ENCODE data around the gene ABHD15.
"Not testable (repeated sequence)": the region's sequence is repeated elsewhere in the genome, so short reads cannot be mapped to it uniquely, and the experiment has no call there.

Gene ABHD15

DNA sequence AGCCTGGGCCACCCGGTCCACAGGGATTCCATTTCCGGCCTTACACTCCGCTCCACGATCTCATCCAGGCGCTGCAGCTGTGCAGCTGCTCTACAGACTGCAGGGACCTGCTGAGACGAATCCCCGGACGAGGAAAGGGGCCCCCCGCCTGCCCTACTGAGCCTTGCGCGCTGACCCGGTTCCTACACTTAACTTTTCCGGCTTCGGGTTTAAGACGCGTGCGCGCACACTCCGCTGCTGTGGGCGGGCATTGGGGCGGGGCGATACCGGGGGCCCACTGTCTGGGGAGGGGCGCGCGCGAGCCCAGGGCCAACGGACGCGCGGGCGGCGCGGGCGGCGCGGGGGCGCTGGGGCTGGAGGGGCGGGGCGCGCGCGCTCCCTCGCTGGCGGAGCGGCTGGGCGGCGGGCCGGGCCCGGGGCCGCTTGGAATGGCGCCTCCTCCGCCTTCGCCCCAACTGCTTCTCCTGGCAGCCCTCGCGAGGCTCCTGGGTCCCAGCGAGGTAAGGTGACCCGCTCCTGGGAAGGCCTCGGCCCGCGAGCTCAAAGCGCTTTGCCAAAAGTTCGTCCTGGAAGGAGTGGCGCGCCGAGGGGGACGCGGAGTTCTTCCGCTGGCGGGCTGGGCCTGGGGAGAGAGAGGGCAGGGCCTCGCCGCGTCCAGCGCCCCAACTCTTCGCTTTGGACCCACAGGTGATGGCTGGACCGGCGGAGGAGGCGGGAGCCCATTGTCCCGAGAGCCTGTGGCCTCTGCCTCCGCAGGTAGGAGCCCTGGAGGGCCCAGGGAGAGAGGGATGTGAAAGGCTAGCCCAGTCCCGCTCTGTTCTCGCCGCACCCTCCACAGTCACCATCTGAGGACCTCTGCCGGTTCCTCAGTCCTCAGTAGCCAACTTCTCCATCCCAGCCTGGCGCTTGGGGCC is 1.8 kb upstream of the ABHD15 start, which contains the start of gene TP53I13:
Gene TP53I13, plus strand, starts transcription at position 371 of the 914 bp plus-strand sequence. Its CDS starts 58 bp downstream, at position 429.
- DNase-seq, result peak; percentile 15

DNA sequence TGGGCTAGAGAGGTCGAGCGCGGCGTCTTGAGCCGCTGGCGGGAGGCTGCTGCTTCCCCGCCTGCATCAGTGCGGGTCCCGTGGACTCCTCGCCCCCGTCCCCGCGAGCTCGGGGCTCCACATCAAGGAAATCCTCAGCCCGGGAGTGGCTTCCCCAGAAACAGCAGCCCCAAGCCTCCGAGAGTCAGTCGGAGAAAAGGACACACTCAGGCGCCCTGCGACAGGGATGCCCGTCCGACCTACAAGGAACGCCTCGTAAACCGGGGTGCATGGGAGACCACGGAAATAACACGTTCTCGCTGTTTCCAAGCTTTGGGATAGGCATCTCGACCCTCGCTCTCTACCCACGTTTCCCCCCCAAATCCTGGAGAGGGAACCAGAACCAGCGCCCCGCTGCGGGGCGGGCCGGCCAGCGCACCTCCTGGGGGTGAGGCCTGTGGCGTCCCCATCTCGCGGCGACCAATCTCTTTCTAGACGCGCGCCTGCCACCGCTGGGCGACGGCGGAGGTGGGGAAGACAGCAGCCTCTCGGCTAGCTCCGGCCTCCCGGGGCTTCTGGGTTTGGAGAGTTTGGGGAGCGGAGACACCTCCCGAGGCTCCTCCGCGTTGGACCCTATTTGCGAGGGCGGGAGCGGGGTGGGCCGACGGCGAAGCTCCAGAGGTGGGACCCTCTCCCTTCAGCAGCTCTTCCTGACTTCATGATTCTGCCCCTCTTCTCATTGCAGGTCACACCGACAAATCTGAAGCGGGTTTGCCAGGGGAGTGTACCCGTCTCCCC is 905 bp upstream of the ABHD15 start:
- DNase-seq, result no peak

DNA sequence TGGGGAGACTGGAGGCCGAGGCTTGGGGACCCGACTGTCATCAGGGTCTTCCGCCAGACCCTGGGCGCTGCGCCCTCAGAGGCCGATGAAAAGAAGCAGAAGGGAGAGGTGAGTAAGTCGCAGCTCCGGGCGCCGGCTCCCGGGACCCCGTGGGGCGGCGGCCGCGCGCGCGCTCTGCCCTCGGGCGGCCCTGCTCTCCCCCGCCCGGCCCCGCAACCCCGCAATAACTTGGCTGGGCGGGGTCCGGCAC is 392 bp upstream of the ABHD15 start:
- DNase-seq, result no peak

DNA sequence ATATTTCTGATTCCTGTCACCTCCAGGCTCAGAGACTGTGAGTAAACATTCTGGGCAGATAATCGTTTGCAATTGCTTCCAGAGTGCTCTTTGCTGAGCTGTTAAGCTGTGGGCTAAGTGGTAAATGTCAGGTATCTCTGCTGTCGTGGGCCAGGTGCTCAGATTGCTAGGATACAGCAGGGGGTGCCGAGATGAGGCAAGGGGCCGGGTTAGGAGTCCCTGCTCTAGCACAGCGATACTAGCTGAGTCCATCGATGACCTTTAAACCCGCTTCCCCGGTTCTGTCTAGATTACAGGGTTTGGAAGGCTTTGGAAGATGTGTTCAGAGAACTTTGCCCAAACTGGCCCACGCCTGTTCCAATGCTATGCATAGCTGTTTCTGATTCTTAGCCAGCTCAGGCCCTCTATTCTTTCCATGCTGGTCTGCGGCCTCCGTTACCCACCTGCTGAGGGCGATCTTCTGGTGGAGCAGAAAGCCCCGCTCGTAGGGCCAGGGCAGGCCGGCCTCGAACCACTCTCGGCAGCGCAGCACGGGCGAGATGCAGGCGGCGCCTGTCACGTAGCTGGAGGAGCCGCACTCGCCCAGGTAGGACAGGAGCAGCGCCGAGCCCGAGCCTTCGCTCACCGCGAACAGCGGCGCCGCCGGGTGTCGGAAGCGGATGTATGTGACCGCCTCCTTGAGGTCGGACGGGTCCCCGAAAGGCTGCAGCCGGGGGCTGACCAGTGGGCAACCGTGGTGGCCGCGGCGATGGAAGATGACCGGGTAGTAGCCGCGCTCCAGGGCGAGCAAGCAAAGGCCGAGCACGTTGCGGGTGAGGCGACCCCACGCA is 979 bp downstream of the ABHD15 start:
- DNase-seq, result peak; percentile 62

DNA sequence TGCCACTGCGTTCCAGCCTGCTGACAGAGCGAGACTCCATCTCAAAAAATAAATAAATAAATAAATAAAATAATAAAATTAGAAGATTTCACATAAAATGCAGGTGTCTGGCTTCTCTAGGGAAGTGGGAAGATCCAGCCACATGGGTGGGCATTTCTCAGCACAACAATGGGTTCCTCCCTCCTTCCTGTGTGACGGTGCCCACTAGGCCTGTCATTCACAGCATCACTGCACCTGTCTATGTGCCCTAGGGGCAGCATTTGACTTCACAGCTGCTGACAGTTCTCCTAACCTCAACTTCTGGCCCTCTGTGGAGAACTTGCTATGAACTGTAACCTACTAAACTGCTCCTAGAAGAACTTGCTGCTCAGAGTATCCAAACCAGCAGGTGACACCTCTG is 3.0 kb downstream of the ABHD15 start:
- DNase-seq, result no peak

DNA sequence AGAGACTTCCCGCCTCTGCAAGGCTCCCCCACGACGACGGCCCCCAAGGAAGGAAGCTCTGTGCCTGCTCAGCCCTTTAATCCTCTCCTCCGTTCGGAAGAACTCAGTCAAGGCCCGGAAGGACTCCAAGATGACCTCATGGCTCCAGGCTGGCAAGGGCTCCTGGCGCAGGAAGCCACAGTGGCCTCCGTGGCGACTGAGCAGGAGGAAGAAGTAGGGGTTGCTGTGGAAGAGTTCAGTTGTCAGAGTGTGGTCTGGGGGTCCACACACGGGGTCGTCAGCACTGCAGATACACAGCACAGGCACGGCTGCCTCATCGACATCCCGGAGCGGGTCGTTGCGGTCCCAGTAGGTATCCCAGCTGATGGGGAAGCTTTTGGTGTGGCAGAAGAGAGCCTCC is 4.2 kb downstream of the ABHD15 start:
- no peak for DNase-seq

DNA sequence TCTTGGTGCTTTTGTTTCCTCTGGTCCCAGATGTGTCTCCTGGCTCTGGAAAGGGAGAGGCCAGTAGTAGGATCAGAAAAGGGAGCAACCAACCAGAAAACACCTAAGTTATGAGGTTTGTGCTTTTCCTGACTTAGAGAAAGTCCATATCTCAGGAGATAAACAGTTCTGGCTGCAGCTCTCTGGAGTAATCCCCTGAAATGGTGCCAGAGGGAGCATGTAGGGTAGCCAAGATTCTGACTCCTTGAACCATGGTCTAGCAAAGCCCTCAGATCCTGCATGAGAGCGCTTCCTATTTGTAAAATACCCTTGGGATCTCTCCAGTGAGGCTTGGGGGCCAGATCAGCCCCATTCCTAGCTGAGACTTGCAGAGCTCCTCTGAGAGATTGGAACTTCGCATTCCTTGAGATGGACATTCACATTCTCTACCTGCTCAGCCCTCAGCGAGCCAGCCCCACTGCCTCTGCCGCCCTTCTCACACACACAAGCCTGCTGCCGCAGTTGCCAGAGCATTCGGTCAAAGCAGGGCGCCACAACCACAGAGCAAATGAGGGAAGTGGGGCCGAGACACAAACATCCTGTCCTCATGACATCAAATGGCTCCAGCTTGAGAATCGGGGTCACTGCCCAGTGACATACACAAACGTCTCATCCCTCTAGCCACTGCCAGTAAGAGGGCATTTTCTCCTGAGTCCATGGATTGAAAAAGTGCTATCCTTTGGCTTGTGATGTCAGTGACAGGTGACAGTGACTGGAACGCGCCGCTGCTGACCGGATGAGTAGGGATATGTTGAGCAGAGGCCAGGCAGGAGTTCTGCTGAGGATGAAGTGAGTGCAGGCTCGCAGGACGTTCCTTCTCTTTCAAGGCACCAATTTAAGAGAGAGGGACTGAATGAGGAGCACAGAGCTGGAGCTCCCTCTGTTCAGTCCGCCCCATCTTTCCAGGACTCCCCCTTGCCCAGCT is 5.0 kb downstream of the ABHD15 start:
- no peak for DNase-seq

DNA sequence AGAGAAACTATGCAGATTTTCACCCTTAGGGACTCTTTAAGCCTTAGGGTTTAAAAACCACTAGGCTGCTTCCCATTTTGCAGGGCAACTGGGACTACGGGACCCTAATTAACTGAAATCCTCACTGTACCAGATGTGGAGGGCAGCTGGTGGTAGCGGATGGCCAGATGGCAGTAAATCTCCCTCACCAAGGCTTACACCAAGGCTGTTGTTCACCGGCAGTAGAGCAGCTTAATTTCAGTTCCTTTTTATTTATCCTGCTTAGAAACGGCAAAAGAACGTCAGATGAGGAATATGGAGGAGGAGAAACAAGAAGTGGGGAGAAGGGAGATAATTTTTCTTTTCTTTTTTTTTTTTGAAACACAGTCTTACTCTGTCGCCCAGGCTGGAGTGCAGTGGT is 6.5 kb downstream of the ABHD15 start:
- DNase-seq, result no peak

DNA sequence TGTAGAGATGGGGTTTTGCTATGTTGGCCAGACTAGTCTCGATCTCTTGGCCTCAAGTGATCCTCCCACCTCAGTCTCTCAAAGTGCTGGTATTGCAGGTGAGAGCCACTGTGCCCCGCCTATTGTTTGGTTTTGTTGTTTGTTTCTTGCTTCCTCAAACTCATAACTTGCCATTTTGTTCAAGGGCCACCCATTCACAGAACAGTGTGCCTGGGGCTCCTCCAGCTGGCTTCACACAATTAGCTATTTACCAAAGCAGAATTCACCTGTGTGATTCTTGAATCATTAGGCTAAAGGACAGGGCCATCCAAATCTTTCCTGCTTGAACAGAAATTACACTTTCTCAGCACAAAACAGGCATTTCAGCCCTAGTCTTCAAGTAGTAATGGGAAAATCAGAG is 7.2 kb downstream of the ABHD15 start:
- no peak for DNase-seq

DNA sequence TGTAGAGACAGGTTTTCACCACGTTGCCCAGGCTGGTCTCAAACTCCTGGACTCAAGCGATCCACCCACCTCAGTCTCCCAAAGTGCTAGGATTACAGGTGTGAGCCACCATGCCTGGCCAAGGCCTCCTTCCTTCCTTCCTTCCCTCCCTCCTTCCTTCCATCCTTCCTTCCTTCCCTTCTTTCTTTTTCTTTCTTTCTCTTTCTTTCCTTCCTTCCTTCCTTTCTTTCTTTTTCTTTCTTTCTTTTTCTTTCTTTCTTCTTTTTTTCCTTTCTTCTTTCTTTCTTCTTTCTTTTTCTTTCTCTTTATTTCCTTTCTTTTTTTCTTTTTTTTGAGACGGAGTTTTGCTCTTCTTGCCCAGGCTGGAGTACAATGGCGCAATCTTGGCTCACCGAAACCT is 8.7 kb downstream of the ABHD15 start:
- DNase-seq, result not testable (repeated sequence)

DNA sequence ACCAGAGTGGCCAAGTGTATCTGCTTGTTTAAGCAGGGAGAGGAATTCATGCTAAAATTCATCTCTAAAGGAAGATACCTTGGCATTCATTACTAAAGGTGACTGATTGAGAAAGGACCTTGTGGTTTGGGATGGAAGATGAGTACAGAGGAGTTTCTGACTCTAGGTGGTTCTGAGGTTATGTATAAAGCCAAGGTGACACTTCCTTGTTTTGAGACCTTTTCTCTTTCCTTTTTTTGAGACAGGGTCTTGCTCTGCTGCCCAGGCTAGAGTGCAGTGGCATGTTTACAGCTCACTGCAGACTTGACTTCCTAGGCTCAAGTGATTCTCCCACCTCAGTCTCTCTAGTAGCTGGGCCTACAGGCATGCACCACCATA is 9.1 kb downstream of the ABHD15 start:
- no peak for DNase-seq

DNA sequence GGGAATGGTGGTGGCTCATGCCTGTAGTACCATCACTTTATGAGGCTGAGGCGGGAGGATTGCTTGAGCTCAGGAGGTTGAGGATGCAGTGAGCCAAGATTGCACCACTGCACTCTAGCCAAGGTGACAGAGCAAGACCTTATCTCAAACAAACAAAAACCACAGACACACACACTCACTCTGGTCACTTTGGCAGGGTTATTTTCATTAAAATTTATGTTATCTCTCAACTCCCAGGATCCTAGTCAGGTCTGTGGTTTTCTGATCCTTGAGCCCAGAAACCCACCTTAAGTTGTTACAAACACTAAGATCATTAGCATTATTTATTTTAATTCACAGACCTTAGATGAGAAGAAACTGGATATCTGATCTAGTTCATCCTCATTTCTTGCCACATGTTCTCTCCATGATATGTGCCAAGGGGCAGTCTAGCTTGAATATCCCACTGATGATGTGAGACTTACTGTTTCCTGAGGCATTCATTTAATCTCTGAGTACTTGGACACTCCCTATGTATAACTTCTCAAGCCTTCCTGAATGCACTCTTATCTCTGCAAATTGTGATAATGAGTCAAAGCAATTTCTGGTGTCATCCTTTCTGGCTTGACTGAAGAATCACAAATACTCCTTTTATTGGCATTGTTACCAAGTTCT is 9.6 kb downstream of the ABHD15 start:
- no peak for DNase-seq

DNA sequence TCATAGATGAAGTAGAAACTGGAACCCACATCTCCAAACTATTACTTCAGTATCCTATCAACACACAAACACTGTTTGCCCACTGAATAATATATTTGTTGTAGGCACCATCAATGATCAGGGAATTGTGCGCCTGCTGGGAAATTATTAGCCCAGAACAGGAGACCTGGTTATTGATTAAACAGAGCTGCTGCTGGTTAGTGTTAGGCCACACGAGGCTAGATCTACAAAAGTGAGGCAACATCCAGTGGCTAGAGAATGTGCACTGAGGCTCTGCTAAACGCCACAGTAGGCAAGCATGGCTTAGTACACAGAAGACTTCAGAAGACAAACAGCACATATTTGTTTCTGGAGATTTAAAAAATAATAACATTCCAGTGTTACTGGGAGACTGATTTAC is 11.0 kb downstream of the ABHD15 start:
- no peak for DNase-seq

DNA sequence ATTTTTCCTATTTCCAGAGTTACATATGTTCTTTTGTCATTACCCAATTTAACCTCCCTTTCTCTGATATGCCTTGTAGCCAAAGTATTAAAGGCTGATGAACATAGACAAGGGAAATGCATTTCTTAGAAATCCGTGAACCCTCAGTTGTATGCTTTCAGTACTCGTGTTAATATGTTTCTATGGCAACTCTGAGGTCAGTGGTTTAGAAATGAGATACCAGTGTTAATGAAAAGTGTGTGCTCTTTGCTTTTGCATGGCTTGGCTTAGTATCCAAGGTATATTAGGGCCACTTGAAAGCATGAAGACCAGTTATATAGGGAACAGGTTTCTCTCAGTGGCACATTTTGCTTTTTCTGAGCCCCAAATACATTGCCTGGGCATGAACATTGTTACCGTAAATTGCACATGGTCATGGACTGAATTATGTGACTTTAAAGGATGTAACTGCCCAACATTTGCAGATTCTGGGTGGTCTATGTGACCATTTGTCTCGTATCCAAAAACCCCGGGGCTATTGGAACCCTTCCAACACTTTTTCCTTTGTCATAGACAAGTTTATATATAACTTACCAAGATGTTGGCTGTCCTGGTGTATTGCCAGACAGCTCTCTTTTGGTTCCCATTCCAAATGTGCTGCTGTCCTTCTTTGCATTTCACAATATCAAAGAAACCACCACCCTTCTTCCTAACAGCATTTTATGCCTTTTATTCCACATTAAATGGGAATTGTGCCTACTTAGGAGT is 17.5 kb downstream of the ABHD15 start:
- DNase-seq, result no peak

DNA sequence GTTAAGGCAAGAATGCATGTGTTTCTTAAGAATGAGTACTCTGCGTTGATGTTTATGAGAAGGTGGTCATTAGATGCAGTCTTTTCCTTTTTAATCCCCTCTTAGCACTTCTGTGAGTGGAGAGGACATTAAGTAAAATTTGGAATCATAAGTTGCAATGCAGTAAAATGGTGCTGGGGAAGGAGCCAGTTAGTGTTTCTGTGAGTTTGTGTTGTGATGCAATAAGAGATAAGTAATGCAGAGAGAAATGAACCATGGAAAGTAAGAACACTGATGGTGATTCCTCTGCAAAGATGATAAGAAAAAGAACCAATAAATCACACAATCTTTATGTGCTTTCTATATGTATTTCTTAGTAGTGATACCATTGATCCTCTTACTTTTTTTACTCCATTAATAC is 20.0 kb downstream of the ABHD15 start:
- DNase-seq, result no peak

DNA sequence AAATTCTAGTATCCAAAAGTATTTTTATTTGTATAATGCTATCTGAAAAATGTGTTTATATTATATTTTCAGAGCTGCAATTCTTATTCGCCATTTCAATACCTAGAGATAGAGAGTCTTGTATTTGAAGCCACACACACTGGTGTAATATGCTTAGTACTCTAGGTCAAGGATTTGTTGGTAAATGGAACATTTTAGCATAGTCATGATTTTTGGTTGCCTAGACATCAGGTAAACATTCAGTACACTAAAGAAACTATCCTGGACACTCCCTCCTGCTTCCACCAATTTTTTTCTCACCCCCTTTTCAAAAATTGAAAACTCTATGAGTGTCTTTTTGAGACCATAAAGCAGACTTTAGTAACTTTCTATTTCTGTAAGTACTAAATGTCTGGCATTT is 20.8 kb downstream of the ABHD15 start:
- no peak for DNase-seq

DNA sequence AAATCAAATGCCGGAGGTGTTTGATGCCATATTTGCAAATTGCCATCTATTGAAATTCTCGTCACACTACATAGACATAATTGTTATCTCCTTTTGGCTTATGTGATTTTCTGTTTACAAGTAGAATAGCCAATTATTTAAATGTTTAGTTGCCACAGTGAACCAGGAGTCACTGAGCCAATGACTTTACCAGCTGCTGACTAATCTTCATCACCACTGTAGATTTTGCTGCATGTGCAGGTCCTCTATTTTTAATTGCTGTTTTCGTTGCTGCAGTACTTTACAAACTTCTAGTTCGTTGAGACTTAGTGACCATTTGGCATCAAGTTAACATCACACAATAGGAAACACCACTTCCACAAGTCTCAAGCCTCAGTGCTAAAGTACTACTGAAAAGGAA is 22.8 kb downstream of the ABHD15 start:
- DNase-seq, result no peak

DNA sequence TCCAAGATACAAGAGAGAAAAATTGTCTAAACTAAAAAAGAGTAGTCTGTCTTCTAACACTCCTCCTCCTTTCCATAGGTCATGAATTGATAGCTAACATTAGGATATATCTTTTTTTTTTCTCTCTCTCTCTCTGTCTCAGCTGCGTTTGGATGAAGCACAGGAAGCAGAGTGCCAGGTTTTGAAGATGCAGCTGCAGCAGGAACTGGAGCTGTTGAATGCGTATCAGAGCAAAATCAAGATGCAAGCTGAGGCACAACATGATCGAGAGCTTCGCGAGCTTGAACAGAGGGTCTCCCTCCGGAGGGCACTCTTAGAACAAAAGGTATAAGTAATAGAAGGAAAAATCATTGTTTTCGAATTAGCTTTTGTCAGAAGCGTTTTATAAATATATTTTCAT is 32.9 kb downstream of the ABHD15 start:
- no peak for DNase-seq

DNA sequence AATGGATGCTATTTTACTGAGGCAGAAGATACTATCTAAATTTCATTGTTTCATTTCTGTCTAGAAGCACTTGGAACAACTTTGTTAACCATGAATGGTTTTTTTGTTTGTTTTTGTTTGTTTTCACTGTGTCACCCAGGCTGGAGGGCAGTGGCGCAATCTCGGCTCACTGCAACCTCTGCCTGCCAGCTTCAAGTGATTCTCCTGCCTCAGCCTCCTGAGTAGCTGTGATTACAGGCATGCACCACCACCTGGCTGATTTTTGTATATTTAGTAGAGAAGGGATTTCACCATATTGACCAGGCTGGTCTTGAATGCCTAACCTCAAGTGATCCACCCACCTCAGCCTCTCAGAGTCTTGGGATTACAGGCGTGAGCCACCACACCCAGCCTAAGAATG is 40.5 kb downstream of the ABHD15 start:
- DNase-seq, result no peak

DNA sequence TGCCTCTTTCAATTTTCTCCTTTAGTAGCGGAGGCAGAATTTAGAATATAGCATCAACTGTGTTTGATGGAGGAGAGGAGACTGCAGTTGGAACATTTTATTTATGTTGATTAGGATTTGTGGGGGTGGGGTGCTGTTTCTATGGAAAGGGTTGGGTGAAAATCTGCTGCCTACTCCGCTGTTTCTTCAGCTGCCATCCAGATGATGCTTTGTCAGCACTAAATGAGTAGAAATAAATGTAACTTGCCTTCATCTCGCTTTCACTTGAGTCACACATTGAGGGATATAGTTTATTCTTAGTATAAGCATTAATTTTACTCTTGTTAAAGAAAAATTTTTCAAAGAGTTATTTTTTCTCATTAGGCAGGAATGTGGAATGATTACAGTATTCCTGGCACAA is 42.1 kb downstream of the ABHD15 start:
- no peak for DNase-seq

DNA sequence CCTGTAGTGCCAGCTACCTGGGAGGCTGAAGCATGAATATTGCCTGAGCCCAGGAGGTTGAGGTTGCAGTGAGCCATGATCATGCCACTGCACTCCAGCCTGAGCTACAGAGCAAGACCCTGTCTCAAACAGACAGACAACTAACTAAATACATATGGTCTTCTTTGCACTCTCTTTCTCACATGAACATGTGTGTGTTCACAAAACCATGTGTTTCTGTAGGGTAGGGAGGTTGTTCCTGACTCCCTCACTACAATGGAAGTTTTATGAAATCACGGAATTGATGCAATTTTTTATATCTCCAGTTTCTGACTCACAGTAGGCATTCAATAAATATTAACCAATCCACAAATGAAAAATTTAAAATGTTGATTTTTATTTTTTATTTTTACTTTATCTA is 48.5 kb downstream of the ABHD15 start:
- DNase-seq, result no peak

Measured in NCI-H2029 (cell line).